ENCODE data around the gene SSTR4. TPM values are rescaled to one million over a fixed set of nuclear protein-coding genes. Genes with fewer than 3 reads are reported as not detected.

The SSTR4 gene
- total and polyA plus RNA-seq, 9 of the 15 experiments (the other 6 are each of a cell fraction or from before 2014, with no cell fraction given): not detected

DNA sequence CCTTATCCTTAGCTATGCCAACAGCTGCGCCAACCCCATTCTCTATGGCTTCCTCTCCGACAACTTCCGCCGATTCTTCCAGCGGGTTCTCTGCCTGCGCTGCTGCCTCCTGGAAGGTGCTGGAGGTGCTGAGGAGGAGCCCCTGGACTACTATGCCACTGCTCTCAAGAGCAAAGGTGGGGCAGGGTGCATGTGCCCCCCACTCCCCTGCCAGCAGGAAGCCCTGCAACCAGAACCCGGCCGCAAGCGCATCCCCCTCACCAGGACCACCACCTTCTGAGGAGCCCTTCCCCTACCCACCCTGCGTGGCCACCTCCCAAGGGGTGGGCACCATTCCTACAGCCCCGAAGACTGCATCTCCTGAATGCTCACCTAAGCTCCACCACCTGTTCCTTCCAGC is 1.3 kb downstream of the SSTR4 start (continued):
- TF ChIP-seq, protein P1, sequence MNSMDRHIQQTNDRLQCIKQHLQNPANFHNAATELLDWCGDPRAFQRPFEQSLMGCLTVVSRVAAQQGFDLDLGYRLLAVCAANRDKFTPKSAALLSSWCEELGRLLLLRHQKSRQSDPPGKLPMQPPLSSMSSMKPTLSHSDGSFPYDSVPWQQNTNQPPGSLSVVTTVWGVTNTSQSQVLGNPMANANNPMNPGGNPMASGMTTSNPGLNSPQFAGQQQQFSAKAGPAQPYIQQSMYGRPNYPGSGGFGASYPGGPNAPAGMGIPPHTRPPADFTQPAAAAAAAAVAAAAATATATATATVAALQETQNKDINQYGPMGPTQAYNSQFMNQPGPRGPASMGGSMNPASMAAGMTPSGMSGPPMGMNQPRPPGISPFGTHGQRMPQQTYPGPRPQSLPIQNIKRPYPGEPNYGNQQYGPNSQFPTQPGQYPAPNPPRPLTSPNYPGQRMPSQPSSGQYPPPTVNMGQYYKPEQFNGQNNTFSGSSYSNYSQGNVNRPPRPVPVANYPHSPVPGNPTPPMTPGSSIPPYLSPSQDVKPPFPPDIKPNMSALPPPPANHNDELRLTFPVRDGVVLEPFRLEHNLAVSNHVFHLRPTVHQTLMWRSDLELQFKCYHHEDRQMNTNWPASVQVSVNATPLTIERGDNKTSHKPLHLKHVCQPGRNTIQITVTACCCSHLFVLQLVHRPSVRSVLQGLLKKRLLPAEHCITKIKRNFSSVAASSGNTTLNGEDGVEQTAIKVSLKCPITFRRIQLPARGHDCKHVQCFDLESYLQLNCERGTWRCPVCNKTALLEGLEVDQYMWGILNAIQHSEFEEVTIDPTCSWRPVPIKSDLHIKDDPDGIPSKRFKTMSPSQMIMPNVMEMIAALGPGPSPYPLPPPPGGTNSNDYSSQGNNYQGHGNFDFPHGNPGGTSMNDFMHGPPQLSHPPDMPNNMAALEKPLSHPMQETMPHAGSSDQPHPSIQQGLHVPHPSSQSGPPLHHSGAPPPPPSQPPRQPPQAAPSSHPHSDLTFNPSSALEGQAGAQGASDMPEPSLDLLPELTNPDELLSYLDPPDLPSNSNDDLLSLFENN (IDR thresholded peaks at IDR 0.05; ENCODE audit: low read depth in 2 of 2, low read length in 2 of 2): no peak
- TF ChIP-seq ZBTB17 (CRISPR knock-in tag; IDR thresholded peaks at IDR 0.05) (no peak), ARID1B (IDR thresholded peaks at IDR 0.05) (no peak), EZH2 (IDR thresholded peaks at IDR 0.05; ENCODE audit: borderline replicate concordance, low read depth, low read length) (no peak), POLR2AphosphoS5 (IDR thresholded peaks at IDR 0.05; ENCODE audit: control insufficient read depth, insufficient read depth, low read depth, low read length) (no peak)
- TF ChIP-seq, protein P2, sequence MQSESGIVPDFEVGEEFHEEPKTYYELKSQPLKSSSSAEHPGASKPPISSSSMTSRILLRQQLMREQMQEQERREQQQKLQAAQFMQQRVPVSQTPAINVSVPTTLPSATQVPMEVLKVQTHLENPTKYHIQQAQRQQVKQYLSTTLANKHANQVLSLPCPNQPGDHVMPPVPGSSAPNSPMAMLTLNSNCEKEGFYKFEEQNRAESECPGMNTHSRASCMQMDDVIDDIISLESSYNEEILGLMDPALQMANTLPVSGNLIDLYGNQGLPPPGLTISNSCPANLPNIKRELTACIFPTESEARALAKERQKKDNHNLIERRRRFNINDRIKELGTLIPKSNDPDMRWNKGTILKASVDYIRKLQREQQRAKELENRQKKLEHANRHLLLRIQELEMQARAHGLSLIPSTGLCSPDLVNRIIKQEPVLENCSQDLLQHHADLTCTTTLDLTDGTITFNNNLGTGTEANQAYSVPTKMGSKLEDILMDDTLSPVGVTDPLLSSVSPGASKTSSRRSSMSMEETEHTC (IDR thresholded peaks at IDR 0.05): no peak
- TF ChIP-seq, protein P3, sequence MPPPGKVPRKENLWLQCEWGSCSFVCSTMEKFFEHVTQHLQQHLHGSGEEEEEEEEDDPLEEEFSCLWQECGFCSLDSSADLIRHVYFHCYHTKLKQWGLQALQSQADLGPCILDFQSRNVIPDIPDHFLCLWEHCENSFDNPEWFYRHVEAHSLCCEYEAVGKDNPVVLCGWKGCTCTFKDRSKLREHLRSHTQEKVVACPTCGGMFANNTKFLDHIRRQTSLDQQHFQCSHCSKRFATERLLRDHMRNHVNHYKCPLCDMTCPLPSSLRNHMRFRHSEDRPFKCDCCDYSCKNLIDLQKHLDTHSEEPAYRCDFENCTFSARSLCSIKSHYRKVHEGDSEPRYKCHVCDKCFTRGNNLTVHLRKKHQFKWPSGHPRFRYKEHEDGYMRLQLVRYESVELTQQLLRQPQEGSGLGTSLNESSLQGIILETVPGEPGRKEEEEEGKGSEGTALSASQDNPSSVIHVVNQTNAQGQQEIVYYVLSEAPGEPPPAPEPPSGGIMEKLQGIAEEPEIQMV (tag; conservative IDR thresholded peaks at IDR 0.05; ENCODE audit: low read depth): no peak
- TF ChIP-seq, protein P4, sequence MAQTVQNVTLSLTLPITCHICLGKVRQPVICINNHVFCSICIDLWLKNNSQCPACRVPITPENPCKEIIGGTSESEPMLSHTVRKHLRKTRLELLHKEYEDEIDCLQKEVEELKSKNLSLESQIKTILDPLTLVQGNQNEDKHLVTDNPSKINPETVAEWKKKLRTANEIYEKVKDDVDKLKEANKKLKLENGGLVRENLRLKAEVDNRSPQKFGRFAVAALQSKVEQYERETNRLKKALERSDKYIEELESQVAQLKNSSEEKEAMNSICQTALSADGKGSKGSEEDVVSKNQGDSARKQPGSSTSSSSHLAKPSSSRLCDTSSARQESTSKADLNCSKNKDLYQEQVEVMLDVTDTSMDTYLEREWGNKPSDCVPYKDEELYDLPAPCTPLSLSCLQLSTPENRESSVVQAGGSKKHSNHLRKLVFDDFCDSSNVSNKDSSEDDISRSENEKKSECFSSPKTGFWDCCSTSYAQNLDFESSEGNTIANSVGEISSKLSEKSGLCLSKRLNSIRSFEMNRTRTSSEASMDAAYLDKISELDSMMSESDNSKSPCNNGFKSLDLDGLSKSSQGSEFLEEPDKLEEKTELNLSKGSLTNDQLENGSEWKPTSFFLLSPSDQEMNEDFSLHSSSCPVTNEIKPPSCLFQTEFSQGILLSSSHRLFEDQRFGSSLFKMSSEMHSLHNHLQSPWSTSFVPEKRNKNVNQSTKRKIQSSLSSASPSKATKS (CRISPR knock-in tag; IDR thresholded peaks at IDR 0.05): no peak
- TF ChIP-seq, protein P5, sequence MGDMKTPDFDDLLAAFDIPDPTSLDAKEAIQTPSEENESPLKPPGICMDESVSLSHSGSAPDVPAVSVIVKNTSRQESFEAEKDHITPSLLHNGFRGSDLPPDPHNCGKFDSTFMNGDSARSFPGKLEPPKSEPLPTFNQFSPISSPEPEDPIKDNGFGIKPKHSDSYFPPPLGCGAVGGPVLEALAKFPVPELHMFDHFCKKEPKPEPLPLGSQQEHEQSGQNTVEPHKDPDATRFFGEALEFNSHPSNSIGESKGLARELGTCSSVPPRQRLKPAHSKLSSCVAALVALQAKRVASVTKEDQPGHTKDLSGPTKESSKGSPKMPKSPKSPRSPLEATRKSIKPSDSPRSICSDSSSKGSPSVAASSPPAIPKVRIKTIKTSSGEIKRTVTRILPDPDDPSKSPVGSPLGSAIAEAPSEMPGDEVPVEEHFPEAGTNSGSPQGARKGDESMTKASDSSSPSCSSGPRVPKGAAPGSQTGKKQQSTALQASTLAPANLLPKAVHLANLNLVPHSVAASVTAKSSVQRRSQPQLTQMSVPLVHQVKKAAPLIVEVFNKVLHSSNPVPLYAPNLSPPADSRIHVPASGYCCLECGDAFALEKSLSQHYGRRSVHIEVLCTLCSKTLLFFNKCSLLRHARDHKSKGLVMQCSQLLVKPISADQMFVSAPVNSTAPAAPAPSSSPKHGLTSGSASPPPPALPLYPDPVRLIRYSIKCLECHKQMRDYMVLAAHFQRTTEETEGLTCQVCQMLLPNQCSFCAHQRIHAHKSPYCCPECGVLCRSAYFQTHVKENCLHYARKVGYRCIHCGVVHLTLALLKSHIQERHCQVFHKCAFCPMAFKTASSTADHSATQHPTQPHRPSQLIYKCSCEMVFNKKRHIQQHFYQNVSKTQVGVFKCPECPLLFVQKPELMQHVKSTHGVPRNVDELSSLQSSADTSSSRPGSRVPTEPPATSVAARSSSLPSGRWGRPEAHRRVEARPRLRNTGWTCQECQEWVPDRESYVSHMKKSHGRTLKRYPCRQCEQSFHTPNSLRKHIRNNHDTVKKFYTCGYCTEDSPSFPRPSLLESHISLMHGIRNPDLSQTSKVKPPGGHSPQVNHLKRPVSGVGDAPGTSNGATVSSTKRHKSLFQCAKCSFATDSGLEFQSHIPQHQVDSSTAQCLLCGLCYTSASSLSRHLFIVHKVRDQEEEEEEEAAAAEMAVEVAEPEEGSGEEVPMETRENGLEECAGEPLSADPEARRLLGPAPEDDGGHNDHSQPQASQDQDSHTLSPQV (IDR thresholded peaks at IDR 0.05): no peak
- TF ChIP-seq, protein P6, sequence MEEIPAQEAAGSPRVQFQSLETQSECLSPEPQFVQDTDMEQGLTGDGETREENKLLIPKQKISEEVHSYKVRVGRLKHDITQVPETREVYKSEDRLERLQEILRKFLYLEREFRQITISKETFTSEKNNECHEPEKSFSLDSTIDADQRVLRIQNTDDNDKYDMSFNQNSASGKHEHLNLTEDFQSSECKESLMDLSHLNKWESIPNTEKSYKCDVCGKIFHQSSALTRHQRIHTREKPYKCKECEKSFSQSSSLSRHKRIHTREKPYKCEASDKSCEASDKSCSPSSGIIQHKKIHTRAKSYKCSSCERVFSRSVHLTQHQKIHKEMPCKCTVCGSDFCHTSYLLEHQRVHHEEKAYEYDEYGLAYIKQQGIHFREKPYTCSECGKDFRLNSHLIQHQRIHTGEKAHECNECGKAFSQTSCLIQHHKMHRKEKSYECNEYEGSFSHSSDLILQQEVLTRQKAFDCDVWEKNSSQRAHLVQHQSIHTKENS (CRISPR knock-in tag; IDR thresholded peaks at IDR 0.05): no peak
